T-helper 1 cell treated with Interleukin-12 subunit alpha and Interleukin-12 subunit beta and Interleukin-4 antibody, amounts not matched to agents 30 μg/mL and 1 μg/mL, for 36 hours (primary cell): Measurements from ENCODE around the gene MIAT.

Experiments used
- H3K27ac Mint-ChIP-seq: one replicate; pipeline ENCODE4 v1.8.0; 2021; ENCODE audit warnings: mild to moderate bottlenecking, mixed read lengths
- H3K27me3 Mint-ChIP-seq: one replicate; pipeline ENCODE4 v1.8.0; 2021; ENCODE audit warnings: low read depth, mixed read lengths
- H3K36me3 Mint-ChIP-seq: one replicate; pipeline ENCODE4 v1.8.0; 2021; ENCODE audit warnings: low read depth, mixed read lengths
- H3K4me1 Mint-ChIP-seq: one replicate; pipeline ENCODE4 v1.8.0; 2021; ENCODE audit warnings: low read depth, mixed read lengths
- H3K4me3 Mint-ChIP-seq: one replicate; pipeline ENCODE4 v1.8.0; 2021; ENCODE audit warnings: mild to moderate bottlenecking, moderate library complexity, mixed read lengths
- H3K9me3 Mint-ChIP-seq: one replicate; pipeline ENCODE4 v1.8.0; 2021; ENCODE audit warnings: mixed read lengths

Gene MIAT

DNA sequence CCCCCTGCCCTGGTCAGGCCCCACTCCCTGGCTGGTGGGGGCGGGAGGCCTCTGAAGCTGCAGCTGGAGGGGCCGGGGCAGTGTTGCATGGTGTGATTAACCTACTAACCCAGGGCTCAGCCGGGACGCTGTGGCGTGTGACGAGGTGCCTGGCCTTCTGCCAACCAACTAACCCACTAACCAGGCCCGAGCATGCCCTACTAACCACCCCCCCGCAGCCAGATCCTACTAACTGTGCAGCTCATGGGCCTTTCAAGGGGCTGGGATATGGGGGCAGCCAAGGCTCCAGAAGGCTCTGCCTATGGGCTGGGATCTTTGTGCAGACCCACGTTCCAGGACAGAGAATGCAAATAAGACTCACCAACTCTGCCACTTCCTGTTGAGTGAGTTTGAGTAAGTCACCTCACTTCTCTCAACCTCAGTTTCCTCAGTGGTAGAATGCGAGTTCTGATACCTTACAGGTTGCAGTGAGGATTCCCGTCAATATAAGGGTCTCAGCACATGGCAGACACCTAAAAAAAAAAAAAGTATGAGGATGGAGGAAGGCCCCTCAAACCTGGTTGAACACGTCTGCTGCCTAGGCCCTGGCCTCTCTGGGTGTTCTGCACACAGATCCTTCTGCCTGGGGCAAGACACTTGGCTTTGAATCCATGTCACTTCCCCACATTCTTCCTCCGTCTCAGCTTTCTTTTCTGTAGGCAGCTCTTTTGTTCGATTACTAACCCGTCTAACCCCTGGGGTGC lies 14.1 kb downstream of the MIAT start:
- Mint-ChIP-seq H3K9me3 (no peaks in the 10 kb centered on the region), H3K4me1 (peaks cover 74% of the 10 kb centered on the region), H3K27me3 (no peaks in the 10 kb centered on the region), H3K27ac (peak overlapping the region; percentile 100), H3K36me3 (peaks cover 59% of the 10 kb centered on the region), H3K4me3 (peak overlapping the region; percentile 97)

DNA sequence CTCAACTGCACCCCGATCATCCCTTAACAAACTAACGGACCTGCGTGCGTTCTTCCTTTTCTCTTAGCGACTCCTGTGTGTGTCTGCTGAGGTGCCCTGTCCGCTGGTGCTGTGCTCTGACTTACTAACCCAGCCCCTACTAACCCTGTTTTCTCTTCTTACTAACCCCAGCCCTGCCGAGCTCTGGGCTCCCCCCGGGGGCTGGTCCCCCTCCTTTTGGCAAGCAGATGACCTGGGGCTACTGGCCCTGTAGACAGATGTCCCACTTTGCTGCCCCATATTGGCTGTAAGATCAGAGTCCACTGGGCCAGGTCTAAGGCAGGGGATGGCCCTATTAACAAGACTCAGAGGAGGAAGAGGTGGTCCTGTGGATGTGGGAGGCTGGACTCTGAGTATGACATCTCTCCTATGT lies 14.7 kb downstream of the MIAT start:
- Mint-ChIP-seq H3K9me3 (no peaks in the 10 kb centered on the region), H3K27me3 (no peaks in the 10 kb centered on the region), H3K4me1 (peaks cover 75% of the 10 kb centered on the region), H3K36me3 (peaks cover 57% of the 10 kb centered on the region), H3K27ac (peak overlapping the region; percentile 100), H3K4me3 (peak overlapping the region; percentile 97)

DNA sequence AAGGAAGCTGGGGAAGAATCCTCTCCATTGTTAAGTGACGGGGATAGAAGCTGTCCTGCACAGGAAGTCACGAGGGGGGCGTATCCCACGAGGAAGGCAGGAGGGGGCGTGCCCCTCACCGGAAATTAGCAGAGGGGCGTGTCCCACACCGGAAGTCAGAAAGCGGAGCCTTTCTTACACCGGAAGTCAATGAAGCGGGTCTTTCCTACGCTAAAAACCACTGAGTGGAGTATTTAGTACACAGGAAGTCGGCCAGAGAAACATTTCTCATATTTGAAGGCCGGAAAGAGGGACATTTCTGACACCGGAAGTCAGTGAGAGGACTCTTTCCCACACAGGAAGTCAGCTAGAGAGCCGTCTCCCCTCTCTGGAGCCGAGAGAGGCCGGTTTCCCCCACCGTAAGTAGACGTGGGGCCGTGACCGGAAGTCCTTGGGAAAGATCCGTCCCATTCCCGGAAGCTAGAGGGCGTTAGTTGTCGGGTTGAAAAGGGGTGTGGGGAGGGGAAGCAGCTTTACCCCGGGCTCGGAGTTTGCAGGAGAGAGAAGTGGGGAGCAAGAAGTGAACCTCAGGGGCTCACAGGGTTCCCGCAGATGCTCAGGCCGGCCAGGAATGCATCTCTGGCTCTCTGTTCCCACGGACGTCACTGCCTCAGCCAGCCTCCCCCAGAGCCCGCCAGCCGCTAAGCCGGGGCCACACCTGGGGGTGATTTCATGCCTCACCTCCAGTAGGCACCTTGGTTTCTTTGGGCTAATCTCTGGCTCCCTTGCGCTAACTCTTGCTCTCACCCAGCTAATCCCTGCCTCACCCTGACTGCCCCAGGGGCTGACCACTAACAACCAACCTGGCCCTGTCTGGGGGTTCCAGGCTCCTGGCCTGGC lies 15.4 kb downstream of the MIAT start:
- H3K27me3 Mint-ChIP-seq: no peaks in the 10 kb centered on the region
- peaks cover 54% of the 10 kb centered on the region for H3K36me3 Mint-ChIP-seq
- peaks cover 76% of the 10 kb centered on the region for H3K4me1 Mint-ChIP-seq
- H3K27ac Mint-ChIP-seq: peak overlapping the region; percentile 100
- H3K4me3 Mint-ChIP-seq: peak overlapping the region; percentile 97
- H3K9me3 Mint-ChIP-seq: no peaks in the 10 kb centered on the region

DNA sequence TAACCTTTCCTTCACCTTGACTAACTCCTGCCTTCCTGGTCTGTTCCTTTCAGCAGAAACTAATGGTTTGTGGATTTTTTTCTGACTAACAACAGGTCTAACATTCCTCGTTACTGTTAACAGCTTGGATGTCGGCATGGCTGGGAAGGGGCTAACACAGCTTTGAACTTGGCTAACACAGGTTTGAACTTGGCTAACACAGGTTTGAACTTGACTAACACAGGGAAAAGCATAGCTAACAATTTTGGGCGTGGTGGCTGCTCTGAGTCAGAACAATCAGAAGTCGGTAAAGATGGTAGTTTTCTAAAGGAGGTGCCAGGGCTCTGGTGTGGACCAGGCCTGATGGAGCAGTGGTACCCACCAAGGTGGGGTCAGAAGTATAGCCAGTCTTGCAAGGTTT lies 16.1 kb downstream of the MIAT start:
- H3K4me1 Mint-ChIP-seq: peaks cover 74% of the 10 kb centered on the region
- H3K9me3 Mint-ChIP-seq: no peaks in the 10 kb centered on the region
- H3K4me3 Mint-ChIP-seq: peak overlapping the region; percentile 97
- no peaks in the 10 kb centered on the region for H3K27me3 Mint-ChIP-seq
- peak overlapping the region; percentile 100 for H3K27ac Mint-ChIP-seq
- peaks cover 48% of the 10 kb centered on the region for H3K36me3 Mint-ChIP-seq

DNA sequence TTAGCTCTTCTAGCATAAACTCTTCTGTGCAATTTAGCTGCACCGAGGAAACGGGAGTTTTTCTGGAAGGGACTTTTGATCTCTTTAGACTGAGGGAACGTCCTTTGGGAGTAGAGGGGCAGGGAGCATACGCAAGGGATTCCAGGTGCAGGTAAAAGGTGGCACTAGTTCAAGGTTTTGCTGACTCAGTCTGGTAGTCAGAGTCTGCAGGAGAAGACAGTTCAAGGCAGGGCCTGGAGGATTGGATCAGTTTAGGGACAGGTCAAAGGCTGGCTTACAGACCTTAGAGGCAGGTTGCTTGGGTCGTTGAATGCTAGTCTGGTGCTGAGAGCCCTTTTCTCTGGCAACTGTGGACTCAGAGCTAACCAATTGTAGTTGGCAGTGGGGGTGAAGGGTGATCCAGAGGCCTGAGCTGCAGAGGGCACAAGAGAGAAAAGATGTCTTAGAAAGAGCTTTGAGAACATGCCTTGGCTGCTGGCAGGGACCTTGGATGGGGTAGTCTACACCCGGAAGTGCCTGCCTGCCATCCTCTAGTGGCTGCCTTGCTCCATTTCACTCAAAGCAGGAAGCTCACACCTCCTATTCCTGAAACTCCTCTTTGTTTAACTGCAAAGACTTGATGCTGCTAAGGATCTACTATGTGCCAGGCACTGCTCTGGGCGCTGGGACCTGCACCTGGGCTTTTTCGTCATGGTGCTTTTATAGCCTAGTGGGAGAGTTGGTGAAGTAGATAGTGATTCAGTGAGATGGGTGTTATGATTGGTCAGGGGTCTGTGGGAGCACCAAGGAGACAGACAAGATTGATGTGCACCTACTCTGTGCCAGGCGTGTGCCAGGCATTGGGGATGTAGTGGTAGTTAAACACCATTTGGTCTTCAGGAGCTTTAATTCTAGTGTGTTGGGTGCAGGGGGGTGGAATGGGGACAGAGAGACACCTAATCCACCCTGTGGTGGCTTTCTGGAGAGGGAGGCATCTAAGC lies 17.1 kb downstream of the MIAT start:
- H3K9me3 Mint-ChIP-seq: no peaks in the 10 kb centered on the region

DNA sequence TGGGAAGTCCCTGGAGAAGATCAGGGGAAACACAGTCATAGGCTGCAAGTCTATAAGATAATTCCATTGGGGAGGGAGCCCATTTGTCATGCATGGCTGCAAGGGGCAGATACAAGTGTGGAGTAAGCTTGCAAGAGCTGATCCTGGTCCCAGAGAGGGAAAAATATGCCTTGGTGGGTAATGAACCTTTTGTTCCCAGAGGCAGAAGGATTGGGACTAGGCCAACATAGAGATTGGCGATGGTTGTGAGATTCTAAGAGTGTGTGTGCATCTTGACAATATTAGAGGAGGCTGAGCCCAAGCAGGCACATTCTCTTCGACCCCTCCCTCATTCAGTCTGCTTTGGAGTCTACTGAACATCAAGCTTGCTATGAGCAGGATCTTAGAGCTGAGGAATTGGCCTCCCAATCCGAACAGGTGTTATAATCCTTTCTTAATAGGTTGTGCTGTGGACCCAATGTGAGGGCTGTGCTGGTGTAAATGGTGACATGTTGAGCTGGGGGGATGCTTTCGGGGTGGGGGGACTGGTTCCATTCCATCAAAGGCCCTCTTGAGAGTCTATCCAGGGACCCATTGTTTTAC lies 18.4 kb downstream of the MIAT start:
- Mint-ChIP-seq H3K27me3 (no peaks in the 10 kb centered on the region), H3K4me1 (peaks cover 63% of the 10 kb centered on the region), H3K9me3 (no peaks in the 10 kb centered on the region), H3K4me3 (peak overlapping the region; percentile 97), H3K36me3 (peaks cover 42% of the 10 kb centered on the region), H3K27ac (peak overlapping the region; percentile 16)

More for the DNA sequence above, 17.1 kb downstream of the MIAT start:
- Mint-ChIP-seq H3K4me3 (peak overlapping the region; percentile 97), H3K27me3 (no peaks in the 10 kb centered on the region), H3K27ac (peak overlapping the region; percentile 100), H3K36me3 (peaks cover 41% of the 10 kb centered on the region), H3K4me1 (peaks cover 73% of the 10 kb centered on the region)

DNA sequence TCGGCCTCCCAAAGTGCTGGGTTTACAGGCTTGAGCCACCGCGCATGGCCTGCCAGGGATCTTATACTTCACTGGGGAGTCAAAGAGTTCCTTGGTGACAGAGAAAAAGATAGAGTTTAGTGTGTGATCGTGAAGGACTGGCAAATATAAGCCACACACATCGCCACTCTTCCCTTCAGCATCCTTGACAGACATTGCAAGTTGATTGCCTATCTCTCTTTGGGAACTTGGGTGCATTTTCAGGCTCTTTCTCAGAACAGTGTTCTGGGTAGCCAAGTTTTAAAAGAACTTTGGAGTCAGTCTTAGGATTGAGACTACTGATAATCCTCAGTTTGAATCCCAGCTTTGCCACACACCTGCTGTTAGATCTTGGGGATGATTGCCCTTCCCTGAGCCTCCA lies 19.8 kb downstream of the MIAT start:
- H3K27ac Mint-ChIP-seq: no peak overlapping the region
- H3K36me3 Mint-ChIP-seq: peaks cover 52% of the 10 kb centered on the region
- H3K27me3 Mint-ChIP-seq: no peaks in the 10 kb centered on the region
- H3K4me3 Mint-ChIP-seq: no peak overlapping the region
- H3K4me1 Mint-ChIP-seq: peaks cover 49% of the 10 kb centered on the region
- no peaks in the 10 kb centered on the region for H3K9me3 Mint-ChIP-seq

DNA sequence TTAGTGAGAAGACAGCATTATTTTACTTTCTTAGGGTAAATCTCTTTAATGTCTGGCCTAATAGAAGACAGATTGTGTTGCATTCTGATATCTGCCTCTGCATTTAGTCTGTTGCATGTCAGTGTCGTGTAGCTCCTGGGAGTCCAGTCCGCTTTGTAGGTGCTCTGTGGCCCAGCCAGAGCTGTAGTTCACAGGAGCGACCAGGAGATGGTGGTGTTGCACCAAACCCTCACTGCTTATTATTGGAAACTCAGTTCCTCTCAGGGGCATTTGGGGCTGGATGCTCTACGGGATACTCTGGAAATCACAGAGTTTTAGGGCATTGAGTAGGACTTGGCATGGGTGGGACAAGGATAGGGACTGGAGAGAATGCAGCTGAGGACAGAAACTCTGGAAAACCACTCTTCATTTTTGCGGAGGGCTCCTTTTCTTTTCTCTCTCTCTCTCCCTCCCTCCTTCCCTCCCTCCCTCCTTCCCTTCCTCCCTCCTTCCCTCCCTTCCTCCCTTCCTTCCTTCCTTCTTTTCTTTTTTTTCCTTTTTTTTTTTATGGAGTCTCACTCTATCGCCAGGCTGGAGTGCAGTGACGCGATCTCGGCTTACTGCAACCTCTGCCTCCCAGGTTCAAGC lies 21.7 kb downstream of the MIAT start:
- H3K4me1 Mint-ChIP-seq: peaks cover 36% of the 10 kb centered on the region

DNA sequence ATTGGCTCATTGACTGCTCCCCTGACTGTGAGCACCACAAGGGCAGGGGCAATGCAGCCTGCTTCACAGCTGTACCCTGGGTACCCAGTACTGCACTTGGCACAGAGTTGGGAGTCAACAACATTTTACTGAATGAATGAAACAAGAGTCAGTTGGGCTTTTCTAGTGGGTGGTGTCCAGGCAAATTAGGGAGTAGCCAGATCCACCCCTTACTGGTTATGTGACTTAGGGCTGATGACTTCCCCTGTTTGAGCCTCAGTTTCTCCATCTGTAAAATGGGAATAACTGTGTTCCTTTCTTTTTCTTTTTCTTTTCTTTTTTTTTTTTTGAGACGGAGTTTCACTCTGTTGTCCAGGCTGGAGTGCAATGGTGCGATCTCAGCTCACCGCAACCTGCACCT lies 23.1 kb downstream of the MIAT start:
- H3K9me3 Mint-ChIP-seq: no peaks in the 10 kb centered on the region
- no peak overlapping the region for H3K4me3 Mint-ChIP-seq
- H3K36me3 Mint-ChIP-seq: peaks cover 37% of the 10 kb centered on the region
- peaks cover 23% of the 10 kb centered on the region for H3K4me1 Mint-ChIP-seq
- no peaks in the 10 kb centered on the region for H3K27me3 Mint-ChIP-seq
- H3K27ac Mint-ChIP-seq: no peak overlapping the region

More for the DNA sequence above, 21.7 kb downstream of the MIAT start:
- Mint-ChIP-seq H3K27ac (peak overlapping the region; percentile 52), H3K36me3 (peaks cover 51% of the 10 kb centered on the region), H3K4me3 (no peak overlapping the region), H3K9me3 (no peaks in the 10 kb centered on the region), H3K27me3 (no peaks in the 10 kb centered on the region)

DNA sequence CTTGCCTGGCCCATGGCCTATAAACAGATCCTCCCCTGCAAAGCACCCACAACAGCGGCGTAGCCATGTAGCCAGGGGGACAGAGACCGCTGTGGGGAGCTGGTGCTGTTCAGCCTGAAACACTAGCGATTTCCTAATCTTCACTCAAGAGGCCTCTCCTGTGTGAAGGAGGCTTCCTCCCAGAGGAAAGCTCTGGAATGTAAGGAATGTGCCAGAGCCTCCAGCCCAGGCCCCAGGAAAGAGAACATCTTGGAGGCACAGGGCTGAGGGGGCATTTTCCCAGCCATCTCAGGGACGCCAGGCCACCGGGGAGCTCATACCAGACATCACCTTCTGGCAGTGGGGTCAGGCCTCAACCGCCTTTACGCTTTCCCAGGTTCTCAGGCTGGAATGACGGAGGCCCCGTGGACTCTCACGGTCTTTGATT lies 24.0 kb downstream of the MIAT start:
- H3K27ac Mint-ChIP-seq: no peak overlapping the region
- peaks cover 33% of the 10 kb centered on the region for H3K36me3 Mint-ChIP-seq
- peaks cover 15% of the 10 kb centered on the region for H3K4me1 Mint-ChIP-seq
- H3K27me3 Mint-ChIP-seq: no peaks in the 10 kb centered on the region
- H3K9me3 Mint-ChIP-seq: no peaks in the 10 kb centered on the region
- no peak overlapping the region for H3K4me3 Mint-ChIP-seq

DNA sequence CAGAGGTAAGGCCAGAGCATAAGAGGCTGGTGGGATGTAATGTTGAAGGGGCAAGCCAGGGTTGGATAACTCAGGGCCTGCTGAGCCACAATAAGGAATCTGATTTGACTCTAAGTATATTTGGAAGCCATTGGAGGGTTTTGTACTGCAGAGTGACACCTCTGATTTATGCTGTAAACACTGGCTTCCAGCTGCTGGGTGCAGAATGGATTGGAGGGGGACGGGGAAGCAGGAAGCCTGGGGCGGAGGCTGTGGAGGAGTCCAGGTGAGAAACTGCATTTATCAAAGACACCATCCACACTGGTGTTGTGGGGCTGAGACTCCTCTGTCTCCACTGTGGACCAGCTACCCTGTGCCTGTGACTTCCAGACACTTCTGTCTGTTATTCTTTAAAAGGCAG lies 26.8 kb downstream of the MIAT start:
- H3K36me3 Mint-ChIP-seq: peaks cover 26% of the 10 kb centered on the region
- H3K9me3 Mint-ChIP-seq: no peaks in the 10 kb centered on the region
- peaks cover 2% of the 10 kb centered on the region for H3K4me1 Mint-ChIP-seq
- H3K27me3 Mint-ChIP-seq: no peaks in the 10 kb centered on the region
- no peak overlapping the region for H3K27ac Mint-ChIP-seq
- no peak overlapping the region for H3K4me3 Mint-ChIP-seq

DNA sequence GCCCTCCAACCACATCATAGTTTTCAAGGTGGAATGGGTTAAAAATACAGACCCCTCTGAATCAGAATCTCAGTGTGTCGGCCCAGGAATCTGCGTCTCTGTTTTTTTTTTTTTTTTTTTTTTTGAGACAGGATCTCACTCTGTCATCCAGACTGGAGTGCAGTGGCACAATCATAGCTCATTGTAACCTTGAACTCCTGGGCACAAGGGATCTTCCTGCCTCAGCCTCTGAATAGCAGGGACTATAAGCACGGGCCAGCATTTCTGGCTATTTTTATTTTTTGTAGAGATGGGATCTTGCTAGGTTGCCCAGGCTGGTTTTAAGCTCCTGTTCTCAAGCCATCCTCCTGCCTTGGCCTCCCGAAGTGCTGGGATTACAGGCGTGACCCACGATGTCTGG lies 28.2 kb downstream of the MIAT start:
- Mint-ChIP-seq H3K4me3 (no peak overlapping the region), H3K36me3 (peaks cover 21% of the 10 kb centered on the region), H3K27me3 (no peaks in the 10 kb centered on the region), H3K9me3 (no peaks in the 10 kb centered on the region), H3K4me1 (peaks cover 4% of the 10 kb centered on the region), H3K27ac (no peak overlapping the region)

DNA sequence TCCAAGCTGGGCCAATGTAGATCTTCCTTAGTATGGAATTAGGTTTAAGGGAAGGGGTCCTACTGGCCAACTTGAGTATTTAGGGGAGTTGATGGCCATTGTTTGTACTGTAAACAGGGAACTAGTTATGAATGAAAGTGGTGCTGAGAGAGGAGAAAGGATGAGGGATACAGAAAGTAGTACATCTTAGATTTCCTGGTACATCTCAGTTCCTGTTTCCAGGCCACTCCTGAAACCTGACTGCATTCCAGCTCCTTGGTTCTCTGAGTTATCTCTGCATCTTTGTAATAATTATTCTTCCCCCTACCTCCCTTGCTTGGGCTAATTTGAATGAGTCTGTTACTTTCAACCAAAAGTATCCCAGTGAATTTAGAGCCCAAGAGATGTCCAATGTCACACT lies 30.1 kb downstream of the MIAT start:
- no peak overlapping the region for H3K27ac Mint-ChIP-seq
- no peaks in the 10 kb centered on the region for H3K9me3 Mint-ChIP-seq
- peaks cover 15% of the 10 kb centered on the region for H3K4me1 Mint-ChIP-seq
- no peaks in the 10 kb centered on the region for H3K27me3 Mint-ChIP-seq
- peaks cover 12% of the 10 kb centered on the region for H3K36me3 Mint-ChIP-seq
- no peak overlapping the region for H3K4me3 Mint-ChIP-seq
